Activated T-helper 2 cell treated with anti-CD3 and anti-CD28 coated beads, Interferon-gamma antibody, Interleukin-2, Interleukin-4, amounts not matched to agents 10 μg/mL and 5 μg/mL and 100 μg/mL, durations not matched to agents 14 hours and 24 hours and 36 hours (primary cell): ENCODE measurements around the gene SPAG16. TPM values are rescaled to one million over a fixed set of nuclear protein-coding genes. Genes with fewer than 3 reads are reported as not detected.

Experiments used
- DNase-seq: peaks from one replicate; pipeline ENCODE4 v3.0.0; 2021; ENCODE audit warnings: low spot score
- H3K27ac Mint-ChIP-seq: one replicate; pipeline ENCODE4 v1.8.0; 2021; ENCODE audit warnings: mixed read lengths
- H3K27me3 Mint-ChIP-seq: one replicate; pipeline ENCODE4 v1.8.0; 2021; ENCODE audit warnings: low read depth, mixed read lengths
- H3K36me3 Mint-ChIP-seq: one replicate; pipeline ENCODE4 v1.8.0; 2021; ENCODE audit warnings: low read depth, mixed read lengths
- H3K4me1 Mint-ChIP-seq: one replicate; pipeline ENCODE4 v1.8.0; 2021; ENCODE audit warnings: low read depth, mixed read lengths
- H3K4me3 Mint-ChIP-seq: one replicate; pipeline ENCODE4 v1.8.0; 2021; ENCODE audit warnings: low read depth, mild to moderate bottlenecking, moderate library complexity, mixed read lengths
- H3K9me3 Mint-ChIP-seq: one replicate; pipeline ENCODE4 v1.8.0; 2021; ENCODE audit warnings: mixed read lengths
- intact Hi-C: fragments of 100-400 bp; cut with micrococcal nuclease; formaldehyde crosslinking; loops from one replicate; pipeline ENCODE4 v1.15.1; 2023
- total RNA-seq: library from RNA; stranded (reverse); gene quantifications from 2 replicates; pipeline ENCODE4 v1.2.3, GENCODE V29; 2022

The SPAG16 gene
- total RNA-seq, 1 donor from 2014 or later, result 7.5 TPM

DNA sequence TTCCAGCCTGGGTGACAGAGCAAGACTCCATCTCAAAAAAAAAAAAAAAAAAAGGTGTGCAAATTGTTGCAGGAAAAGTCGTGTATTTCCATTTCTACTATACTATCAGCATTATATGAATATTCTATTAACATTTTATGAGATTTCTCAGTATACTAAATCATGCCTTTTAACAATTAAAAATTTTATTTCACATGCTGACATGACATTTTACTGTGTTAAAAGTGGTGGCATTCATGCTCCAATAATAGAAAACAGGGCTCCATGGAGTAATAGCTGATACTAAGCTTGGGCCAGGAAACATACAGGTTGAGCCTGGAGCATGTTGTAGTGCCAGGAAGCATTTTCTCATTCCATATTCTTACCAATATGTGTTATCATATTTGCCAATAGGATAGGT is 141.4 kb downstream of the SPAG16 start:
- intact Hi-C loops, result no loop called here

DNA sequence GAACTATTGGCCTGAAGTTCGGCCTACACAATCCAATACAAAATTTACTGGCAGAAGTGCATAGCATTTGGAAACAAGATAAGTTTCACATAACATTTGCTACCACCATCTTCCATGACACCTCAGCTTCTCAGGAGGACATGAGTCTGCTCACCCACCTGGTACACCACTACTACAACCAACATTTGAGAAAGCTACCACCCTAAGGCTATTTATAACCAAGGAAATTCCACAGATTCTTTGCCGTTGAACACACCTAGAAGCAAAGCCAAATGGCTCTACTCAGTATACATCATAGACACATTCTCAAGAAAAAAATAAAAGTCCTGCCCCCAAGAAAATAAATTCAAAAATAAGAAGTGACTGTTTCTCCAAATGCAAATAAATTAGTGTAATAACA is 145.3 kb downstream of the SPAG16 start:
- Mint-ChIP-seq H3K9me3 (peaks cover 9% of the 10 kb centered on the region), H3K4me3 (no peak overlapping the region), H3K4me1 (no peaks in the 10 kb centered on the region), H3K27me3 (no peaks in the 10 kb centered on the region), H3K27ac (no peak overlapping the region), H3K36me3 (no peaks in the 10 kb centered on the region)
- intact Hi-C loops, result no loop called here
- no peak for DNase-seq

More for the DNA sequence above, 141.4 kb downstream of the SPAG16 start:
- H3K9me3 Mint-ChIP-seq, result peaks cover 9% of the 10 kb centered on the region
- H3K27me3 Mint-ChIP-seq, result no peaks in the 10 kb centered on the region
- no peaks in the 10 kb centered on the region for H3K4me1 Mint-ChIP-seq
- H3K4me3 Mint-ChIP-seq, result no peak overlapping the region
- DNase-seq, result no peak
- H3K36me3 Mint-ChIP-seq, result no peaks in the 10 kb centered on the region
- no peak overlapping the region for H3K27ac Mint-ChIP-seq

DNA sequence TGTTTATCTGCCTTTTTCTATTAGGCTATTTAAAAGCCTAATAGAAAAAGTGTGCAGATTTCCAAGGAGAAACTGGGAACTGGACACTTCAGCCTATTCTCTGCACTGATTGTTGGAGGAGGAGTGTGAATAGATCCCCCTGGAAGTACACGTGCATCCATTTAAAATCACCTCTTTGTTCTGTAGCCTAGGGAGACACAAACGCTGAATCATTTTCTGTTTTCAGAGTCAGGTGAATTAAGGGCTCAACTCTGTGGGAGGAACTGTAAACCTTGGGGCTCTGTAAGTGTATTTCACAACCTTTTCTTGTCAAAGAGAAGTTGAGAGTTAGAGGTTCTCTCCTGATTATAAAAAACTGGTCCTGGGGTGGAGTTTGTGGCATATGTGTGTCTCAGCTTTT is 159.7 kb downstream of the SPAG16 start:
- intact Hi-C loops, result no loop called here
- H3K27me3 Mint-ChIP-seq, result no peaks in the 10 kb centered on the region
- DNase-seq, result no peak
- H3K36me3 Mint-ChIP-seq, result no peaks in the 10 kb centered on the region
- H3K4me1 Mint-ChIP-seq, result no peaks in the 10 kb centered on the region
- H3K4me3 Mint-ChIP-seq, result no peak overlapping the region
- peaks cover 10% of the 10 kb centered on the region for H3K9me3 Mint-ChIP-seq
- H3K27ac Mint-ChIP-seq, result no peak overlapping the region

DNA sequence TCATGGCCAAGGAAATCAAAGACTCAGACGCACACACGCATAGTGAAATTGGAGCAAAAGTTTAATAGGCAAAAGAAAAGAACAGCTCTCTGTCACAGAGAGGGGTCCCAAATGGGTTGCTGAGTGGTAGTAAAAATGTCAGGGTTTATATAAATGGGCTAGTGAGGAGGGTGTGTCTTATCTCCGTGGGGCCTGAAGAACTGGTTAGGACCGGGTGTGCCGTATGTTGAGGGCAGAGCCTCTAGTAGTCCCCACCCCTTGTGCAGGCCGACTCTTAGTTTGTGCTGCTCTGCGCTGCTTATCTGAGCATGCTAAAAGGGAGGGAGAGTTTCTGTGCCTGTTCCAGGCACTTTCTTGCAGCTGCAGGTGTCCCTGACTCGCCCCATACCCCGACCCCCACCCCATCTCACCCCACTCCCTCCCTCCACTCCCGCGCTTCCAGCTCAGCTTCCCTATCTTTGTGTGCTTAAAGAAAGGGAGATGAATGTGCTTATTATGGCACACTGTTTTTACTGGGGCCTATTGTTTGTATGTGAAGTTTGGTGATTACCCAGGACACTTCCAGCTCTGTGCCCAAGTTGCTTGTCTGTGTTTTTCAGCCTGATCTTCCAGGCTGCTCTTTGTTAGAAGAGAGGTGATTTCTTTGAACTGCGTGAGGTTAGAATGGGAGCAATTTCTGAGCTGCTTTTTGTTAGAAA is 167.4 kb downstream of the SPAG16 start:
- Mint-ChIP-seq H3K4me1 (no peaks in the 10 kb centered on the region), H3K27me3 (no peaks in the 10 kb centered on the region), H3K4me3 (no peak overlapping the region), H3K36me3 (no peaks in the 10 kb centered on the region), H3K27ac (no peak overlapping the region), H3K9me3 (peaks cover 10% of the 10 kb centered on the region)
- intact Hi-C loops, result no loop called here
- DNase-seq, result no peak

DNA sequence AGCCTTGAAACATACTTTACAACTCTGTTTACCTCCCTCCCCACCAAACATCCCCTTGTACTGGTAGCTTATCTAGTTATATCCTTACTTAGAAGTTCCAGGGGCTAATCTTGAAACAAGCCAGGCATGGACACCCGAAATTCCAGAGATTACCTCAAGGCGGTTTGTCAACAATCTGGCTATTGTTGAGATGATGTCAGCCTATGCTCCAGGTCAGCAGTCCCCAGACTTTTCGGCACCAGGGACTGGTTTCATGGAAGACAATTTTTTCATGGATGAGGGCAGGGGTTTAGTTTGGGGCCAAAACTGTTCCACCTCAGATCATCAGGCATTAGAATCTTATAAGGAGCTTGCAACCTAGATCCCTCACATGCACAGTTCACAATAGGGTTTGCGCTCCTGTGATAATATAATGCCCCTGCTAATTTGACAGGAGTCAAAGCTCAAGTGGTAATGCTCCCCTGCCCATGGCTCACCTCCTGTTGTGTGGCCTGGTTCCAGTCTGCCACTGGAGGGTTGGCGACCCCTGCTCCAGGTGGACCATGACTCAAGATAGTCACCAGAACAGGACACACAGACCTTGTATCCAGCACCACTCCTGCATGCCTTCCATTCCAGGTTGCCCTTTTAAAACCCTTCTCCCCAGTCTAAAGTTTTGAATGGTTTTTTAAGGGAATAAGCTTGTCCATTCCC is 171.2 kb downstream of the SPAG16 start:
- no peak overlapping the region for H3K27ac Mint-ChIP-seq

DNA sequence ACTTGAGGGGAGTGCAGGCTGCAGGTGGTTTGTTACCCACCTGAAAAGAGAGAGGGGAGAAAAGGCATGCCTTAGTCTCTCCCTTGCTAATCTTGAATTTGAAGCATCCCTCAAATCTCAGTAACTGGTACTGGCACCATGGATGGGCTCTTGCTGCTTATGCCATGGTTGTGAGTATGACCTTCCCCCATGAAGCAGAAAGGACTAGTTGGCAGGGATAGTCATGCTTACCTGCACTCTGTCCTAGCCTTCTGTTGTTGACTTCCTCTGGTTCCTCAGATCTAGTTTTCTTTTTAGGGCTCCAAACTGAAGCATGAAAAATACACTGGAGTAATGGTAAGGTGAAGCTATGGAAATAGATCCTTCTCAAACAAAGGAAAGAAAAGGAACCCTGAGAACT is 191.2 kb downstream of the SPAG16 start:
- Mint-ChIP-seq H3K36me3 (no peaks in the 10 kb centered on the region), H3K4me3 (no peak overlapping the region), H3K4me1 (no peaks in the 10 kb centered on the region), H3K9me3 (peaks cover 14% of the 10 kb centered on the region), H3K27ac (no peak overlapping the region), H3K27me3 (no peaks in the 10 kb centered on the region)
- intact Hi-C loops, result no loop called here
- DNase-seq, result no peak

More for the DNA sequence above, 171.2 kb downstream of the SPAG16 start:
- no peak overlapping the region for H3K4me3 Mint-ChIP-seq
- no peaks in the 10 kb centered on the region for H3K36me3 Mint-ChIP-seq
- no peaks in the 10 kb centered on the region for H3K27me3 Mint-ChIP-seq
- intact Hi-C loops, result no loop called here
- no peaks in the 10 kb centered on the region for H3K9me3 Mint-ChIP-seq
- DNase-seq, result no peak
- no peaks in the 10 kb centered on the region for H3K4me1 Mint-ChIP-seq

DNA sequence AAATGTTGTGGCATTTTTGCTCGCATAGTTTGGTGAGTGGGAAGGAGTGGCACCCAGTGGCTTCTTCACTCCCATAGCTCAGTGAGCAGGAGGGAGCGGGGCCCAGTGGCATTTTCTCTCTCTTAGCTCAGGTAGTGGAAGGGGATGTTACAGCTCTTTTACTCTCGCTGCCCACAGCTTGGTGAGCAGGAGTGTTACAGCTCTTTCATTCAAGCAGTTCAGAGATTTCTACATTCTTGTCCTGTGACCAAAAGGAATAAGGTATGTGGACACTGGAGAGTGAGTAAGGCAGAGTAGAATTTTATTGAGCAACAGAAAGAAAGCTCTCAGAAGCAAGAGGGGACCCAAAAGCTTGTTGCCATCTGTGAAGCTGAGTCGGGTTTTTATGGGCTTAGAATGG is 192.4 kb downstream of the SPAG16 start:
- no peaks in the 10 kb centered on the region for H3K36me3 Mint-ChIP-seq
- no peaks in the 10 kb centered on the region for H3K4me1 Mint-ChIP-seq
- intact Hi-C loops, result no loop called here
- no peak overlapping the region for H3K4me3 Mint-ChIP-seq
- no peak for DNase-seq
- H3K27ac Mint-ChIP-seq, result no peak overlapping the region
- peaks cover 14% of the 10 kb centered on the region for H3K9me3 Mint-ChIP-seq
- no peaks in the 10 kb centered on the region for H3K27me3 Mint-ChIP-seq

DNA sequence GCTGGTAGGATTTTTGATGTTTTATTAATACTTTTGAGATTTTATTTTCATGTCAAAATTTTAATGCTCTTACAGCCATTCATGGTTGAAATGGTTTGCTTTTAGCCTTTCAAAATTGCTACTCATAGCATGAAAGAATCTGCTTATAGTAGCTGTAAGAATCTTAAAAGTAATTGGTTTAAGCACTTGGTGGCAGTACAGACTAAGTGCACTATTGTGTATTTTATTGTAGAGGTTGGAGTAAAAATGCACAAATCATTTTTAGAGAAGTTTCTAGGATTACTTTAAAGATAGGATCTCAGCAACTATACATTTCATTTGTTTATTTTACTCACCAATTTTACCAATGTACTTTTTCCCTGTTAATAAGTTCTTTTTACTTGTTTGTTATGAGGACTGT is 205.8 kb downstream of the SPAG16 start:
- Mint-ChIP-seq H3K27me3 (no peaks in the 10 kb centered on the region), H3K27ac (no peak overlapping the region), H3K4me1 (no peaks in the 10 kb centered on the region), H3K36me3 (no peaks in the 10 kb centered on the region), H3K4me3 (no peak overlapping the region), H3K9me3 (no peaks in the 10 kb centered on the region)
- intact Hi-C loops, result no loop called here
- no peak for DNase-seq

DNA sequence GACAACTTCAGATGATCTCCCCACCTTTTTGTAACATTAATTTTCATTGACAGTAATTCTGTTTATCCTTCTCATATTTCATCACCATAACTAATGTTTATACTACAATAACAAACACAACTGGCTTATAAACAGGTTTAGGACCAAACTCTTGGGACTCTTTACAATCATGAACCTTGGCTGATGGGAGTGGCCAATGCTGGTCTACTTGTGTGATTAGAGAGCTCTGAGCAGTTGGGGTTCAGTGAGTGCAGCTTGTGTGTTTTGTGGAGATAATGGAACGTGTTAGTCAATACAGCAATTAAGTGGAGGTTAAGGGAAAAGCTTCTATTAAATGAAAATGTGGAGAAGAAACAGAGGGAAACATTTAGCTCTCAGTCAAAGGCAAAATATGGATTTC is 207.1 kb downstream of the SPAG16 start:
- no peak overlapping the region for H3K4me3 Mint-ChIP-seq
- no peaks in the 10 kb centered on the region for H3K36me3 Mint-ChIP-seq

DNA sequence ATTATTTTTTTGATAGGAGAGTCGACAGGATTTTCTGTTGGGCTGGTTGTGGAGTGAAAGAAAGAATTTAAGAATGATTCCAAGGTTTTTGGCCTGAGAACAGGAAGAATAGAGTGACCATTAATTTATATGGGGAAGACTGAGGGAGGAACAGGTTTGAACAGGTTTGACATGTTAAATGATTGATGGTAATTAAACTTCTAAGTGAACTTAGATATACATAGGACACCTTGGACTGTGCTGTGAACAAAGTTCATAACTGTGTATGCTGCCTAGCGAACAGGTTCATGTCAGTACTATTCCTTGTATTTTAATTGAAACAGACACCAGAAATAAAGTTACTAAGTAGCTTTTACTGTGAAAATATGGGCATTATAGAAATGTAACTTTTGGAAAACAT is 212.0 kb downstream of the SPAG16 start:
- no peaks in the 10 kb centered on the region for H3K9me3 Mint-ChIP-seq
- no peaks in the 10 kb centered on the region for H3K4me1 Mint-ChIP-seq
- no peak for DNase-seq
- no peak overlapping the region for H3K4me3 Mint-ChIP-seq
- no peaks in the 10 kb centered on the region for H3K27me3 Mint-ChIP-seq
- H3K36me3 Mint-ChIP-seq, result no peaks in the 10 kb centered on the region
- H3K27ac Mint-ChIP-seq, result no peak overlapping the region
- intact Hi-C loops, result no loop called here

More for the DNA sequence above, 207.1 kb downstream of the SPAG16 start:
- H3K27ac Mint-ChIP-seq, result no peak overlapping the region
- DNase-seq, result no peak
- no peaks in the 10 kb centered on the region for H3K4me1 Mint-ChIP-seq
- no peaks in the 10 kb centered on the region for H3K9me3 Mint-ChIP-seq
- H3K27me3 Mint-ChIP-seq, result no peaks in the 10 kb centered on the region
- intact Hi-C loops, result no loop called here

DNA sequence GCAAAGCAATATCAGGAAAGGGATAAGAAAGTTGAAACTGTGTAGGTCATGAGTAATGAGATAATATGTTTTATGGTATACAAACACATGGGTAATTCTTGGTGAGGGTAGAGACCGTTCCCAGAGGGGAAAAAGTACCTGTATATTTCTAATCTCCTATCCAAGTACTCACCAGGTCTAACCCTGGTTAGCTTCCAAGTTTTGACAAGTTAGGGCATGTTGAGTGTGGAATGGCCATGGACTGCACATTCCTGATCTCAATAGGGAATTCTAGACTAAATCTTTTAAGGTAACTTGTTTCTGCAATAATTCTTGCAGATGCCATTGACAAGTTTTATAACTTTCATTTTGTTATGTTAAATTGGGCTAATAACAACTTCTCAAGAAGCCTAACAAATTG is 216.6 kb downstream of the SPAG16 start:
- H3K27me3 Mint-ChIP-seq, result no peaks in the 10 kb centered on the region
- H3K9me3 Mint-ChIP-seq, result no peaks in the 10 kb centered on the region
- DNase-seq, result no peak
- no peak overlapping the region for H3K4me3 Mint-ChIP-seq
- intact Hi-C loops, result no loop called here
- H3K27ac Mint-ChIP-seq, result no peak overlapping the region
- H3K36me3 Mint-ChIP-seq, result no peaks in the 10 kb centered on the region
- no peaks in the 10 kb centered on the region for H3K4me1 Mint-ChIP-seq

DNA sequence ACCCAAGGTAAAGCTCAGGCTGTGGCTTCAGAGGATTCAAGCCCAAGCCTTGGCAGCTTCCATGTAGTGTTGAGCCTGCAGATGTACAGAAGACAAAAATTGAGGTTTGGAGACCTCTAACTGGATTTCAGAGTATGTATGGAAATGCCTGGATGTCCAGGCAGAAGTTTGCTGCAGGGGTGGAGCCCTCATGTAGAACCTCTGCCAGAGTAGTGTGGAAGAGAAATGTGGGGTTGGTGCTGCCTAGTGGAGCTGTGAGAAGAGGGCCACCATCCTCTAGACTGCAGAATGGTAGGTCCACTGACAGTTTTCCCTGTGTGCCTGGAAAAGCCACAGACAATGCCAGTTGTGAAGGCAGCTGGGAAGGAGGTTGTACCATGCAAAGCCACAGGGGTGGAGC is 239.9 kb downstream of the SPAG16 start:
- Mint-ChIP-seq H3K4me3 (no peak overlapping the region), H3K4me1 (no peaks in the 10 kb centered on the region), H3K27ac (no peak overlapping the region), H3K9me3 (peaks cover 10% of the 10 kb centered on the region), H3K36me3 (no peaks in the 10 kb centered on the region), H3K27me3 (no peaks in the 10 kb centered on the region)
- DNase-seq, result no peak
- intact Hi-C loops, result no loop called here

DNA sequence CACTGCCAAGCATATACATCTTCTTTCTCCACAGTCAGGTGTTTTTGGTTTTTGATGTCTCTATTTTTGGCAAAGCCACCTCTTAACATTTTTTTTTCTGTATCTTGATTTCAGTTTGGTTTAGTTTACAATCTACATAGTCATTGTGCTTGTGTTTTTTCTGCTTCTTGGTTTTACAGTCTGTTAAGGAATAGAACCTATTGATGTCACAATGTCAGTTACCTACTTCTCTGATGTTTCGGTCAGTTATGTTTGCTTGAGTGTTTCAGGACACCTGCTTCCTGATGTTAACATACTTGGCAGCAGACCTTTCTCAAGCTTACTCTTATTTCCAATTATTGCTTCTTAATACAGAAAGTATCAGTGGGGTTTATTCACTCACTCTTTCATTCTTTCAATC is 253.3 kb downstream of the SPAG16 start:
- H3K4me1 Mint-ChIP-seq, result no peaks in the 10 kb centered on the region

More for the DNA sequence above, 253.3 kb downstream of the SPAG16 start:
- Mint-ChIP-seq H3K9me3 (peaks cover 5% of the 10 kb centered on the region), H3K27ac (no peak overlapping the region), H3K36me3 (no peaks in the 10 kb centered on the region), H3K27me3 (no peaks in the 10 kb centered on the region), H3K4me3 (no peak overlapping the region)
- intact Hi-C loops, result no loop called here
- DNase-seq, result no peak
